NCI-H2107 treated with DMSO at 0.1 percent for 48 hours (cell line): Measurements from ENCODE around the gene CRY2.

ENCODE experiments used
- DNase-seq: peaks from one replicate; lab custom pipeline; 2025; ENCODE audit not compliant: unreplicated experiment; lab: John Stamatoyannopoulos, UW

The CRY2 gene

GRCh38 chr11:45847911-45848316 is 639 bp downstream of the CRY2 start:
- DNase-seq, result peak; percentile 11

GRCh38 chr11:45848654-45849081 is 1.4 kb downstream of the CRY2 start:
- DNase-seq, result no peak

- DNase-seq, result no peak
Measured at GRCh38 chr11:45850446-45850845, 3.2 kb downstream of the CRY2 start.

DNA sequence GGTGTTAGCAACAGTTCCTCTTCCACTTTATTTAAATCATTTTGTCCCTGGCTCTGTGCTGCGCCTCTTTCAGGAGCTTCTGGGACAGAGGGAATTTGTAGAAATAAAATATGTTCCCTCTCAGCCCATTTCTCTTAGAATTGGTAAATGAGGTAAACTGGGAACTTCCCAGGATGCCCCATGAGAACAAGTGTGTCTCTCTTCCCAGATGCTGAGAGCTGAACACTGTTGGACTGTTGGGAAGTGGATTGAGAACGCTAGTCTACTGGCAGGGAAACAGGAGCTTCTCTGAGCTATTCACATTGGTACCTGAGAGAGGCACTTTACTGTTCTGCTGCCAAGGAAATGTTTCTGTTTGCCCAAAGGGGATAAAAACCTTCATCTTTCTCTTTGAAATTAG is 4.0 kb downstream of the CRY2 start:
- no peak for DNase-seq

DNA sequence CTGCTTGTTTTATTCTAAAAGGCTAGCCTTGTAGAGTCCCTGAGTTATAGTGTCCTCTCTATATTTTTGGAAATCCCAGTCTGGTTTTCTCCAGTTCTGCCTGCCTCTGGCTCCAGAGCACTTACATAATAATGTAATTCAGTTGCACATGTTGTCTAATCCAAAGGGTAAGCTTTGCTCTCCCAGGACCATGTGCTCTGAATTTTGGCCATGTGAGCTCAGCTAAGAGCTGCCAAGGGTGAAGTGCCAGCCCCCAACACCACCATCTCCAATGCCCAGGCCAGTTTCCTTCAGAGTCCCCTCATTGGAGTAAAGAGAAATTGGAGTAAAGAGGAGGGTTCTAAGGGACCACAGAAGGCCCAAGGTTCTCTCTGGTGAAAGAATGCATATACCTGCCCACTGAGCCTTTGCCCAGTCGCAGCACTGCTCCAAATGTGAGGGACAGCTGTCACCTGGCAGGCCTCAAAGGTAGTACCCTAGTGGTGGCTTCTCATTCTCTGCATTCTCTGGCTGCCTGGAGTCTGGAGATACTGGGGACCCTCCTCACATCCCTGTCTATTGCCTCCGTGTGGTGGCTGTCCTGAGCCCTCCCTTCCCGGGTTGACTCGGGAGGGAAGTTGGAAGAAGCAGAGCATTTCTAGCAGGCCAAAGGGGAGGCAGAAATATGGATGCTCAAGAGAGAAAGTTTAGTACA is 4.9 kb downstream of the CRY2 start:
- DNase-seq, result no peak

DNA sequence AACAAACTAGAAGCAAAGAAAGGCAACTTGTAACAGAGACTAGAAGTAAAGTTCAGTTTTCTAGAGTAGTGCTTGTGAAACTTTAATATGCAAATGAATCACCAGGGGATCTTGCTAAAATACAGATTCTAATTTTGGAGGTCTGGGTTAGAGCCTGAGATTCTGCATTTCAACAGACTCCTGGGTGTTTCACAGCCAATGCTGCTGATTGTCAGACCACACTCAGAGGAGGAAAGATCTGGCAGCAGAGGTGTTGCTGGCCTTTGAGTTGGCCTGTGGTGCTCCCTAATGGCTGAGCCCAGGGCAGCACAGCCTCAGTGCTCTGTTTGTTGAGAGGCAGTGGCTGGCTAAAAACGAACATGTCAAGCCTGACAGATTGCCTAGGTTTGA is 5.4 kb downstream of the CRY2 start:
- DNase-seq, result no peak

GRCh38 chr11:45853332-45854219 is 6.3 kb downstream of the CRY2 start:
- DNase-seq, result no peak

- no peak for DNase-seq
Measured at GRCh38 chr11:45855308-45855707, 8.0 kb downstream of the CRY2 start.

- no peak for DNase-seq
Measured at GRCh38 chr11:45856044-45856468, 8.8 kb downstream of the CRY2 start.

DNA sequence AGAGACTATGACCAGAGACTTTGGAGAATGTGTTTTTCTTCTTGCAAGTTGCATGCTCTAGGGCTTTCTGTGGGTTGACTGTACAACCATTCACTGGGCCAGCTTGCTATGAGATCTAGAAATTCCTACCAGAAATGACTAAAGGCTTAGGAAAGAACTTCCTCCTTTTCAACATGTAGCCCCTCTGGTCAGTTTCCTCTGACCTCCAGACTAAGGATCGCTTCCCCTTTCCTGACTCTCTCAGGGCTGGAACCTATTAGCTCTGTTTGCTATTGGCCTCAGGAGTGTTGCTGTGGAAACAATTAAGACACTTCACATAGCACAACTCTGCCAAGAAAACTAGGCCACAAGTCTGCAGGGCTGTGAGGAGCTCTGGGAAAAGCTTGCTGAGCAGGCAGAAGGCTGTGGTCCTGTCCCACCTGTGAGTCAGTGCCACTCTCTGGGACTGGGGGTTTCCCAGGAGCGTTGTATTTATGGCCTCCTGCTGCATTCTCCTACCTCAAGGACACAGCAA is 10.7 kb downstream of the CRY2 start:
- peak; percentile 42 for DNase-seq

GRCh38 chr11:45858751-45859398 is 11.6 kb downstream of the CRY2 start:
- no peak for DNase-seq

DNA sequence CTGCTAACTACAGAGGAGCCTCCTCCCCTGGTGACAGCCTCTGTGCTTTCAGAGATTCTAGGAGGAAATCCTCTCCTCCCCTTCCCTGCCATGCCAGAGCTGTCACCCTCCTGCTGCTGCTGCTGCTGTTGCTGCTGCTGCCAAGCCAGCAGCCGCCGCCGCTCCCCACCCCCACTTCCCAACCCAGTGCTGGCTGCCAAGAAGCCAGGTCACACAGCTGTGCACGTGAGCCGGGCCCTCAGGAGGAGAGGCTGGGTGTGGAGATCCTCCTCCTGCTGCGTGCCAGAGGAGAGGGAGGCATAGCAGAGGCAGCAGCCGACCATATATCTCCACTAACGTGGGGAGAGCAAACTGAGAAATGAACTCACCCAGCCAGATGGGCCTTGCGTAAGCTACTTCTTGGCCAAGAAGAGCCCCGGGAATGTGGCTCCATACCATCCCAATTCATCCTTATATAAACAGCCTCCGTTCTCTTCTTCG is 12.4 kb downstream of the CRY2 start:
- DNase-seq, result peak; percentile 54

DNA sequence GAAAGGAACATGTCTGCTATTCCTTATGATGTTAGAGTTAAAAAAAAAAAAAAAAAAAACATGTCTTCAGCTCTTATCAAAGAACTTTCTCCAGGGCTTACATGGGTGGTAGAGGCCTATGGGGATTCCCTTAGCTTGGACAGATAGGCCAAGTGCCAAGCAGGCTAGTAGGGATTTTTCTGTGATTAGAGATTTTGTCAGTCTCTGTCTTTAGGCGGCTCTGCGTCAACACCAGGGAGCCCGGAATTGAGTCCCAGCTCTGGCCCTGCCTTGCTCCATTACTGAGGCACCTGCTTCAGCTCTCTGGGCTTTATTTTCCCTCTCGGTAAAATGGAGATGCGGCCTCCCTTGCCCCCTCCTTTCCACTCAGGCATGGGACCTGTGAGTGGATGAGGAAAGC is 13.1 kb downstream of the CRY2 start:
- DNase-seq, result no peak

DNA sequence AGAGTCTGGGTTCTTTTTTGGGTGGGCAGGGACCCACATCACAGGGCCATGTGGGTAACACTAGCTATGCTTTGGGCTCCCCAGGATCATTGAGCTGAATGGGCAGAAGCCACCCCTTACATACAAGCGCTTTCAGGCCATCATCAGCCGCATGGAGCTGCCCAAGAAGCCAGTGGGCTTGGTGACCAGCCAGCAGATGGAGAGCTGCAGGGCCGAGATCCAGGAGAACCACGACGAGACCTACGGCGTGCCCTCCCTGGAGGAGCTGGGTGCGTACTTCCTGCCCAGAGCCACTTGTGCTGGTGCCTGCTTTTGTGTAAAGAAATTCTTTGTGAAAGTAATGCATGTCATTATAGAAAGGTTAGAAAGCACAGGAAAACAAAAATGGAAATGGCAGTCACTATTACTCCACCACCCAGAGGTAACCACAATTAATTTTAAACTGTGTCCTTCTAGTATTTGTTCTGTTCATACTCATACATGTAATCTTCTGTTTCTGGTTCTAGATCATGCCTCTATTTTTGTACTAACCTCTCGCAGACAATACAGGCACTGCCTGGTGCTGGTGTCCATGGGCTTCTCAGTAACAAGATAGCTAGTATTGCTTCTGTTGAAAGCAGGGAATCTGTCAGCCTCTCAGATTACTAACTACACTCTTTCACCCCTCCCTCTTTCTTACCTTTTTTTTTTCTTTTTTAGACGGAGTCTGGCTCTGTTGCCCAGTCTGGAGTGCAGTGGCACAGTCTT is 13.7 kb downstream of the CRY2 start:
- no peak for DNase-seq

GRCh38 chr11:45864041-45864440 is 16.8 kb downstream of the CRY2 start:
- DNase-seq, result no peak

- DNase-seq, result no peak
Measured at GRCh38 chr11:45869551-45869950, 22.3 kb downstream of the CRY2 start.

GRCh38 chr11:45870706-45871105 is 23.4 kb downstream of the CRY2 start:
- DNase-seq, result no peak

DNA sequence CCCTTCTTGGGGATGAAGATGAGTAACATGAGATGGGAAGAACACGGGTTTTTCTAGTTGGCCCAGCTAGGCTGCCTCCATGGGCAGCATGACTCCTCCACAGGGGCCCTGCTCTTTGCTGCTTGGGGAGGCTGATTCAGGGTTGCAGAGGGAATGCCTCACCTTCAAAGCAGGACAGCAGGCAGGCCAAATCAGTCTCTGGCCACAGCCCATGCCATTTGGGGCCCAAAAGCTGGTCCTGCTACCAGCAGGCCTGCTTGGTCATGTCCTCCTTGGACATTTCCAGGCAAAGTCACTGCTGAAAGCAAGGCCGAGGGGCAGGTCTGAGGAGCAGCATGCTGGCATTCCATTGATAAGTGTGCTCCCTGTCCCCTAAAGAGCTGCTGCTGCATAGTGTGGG is 24.4 kb downstream of the CRY2 start:
- no peak for DNase-seq

DNA sequence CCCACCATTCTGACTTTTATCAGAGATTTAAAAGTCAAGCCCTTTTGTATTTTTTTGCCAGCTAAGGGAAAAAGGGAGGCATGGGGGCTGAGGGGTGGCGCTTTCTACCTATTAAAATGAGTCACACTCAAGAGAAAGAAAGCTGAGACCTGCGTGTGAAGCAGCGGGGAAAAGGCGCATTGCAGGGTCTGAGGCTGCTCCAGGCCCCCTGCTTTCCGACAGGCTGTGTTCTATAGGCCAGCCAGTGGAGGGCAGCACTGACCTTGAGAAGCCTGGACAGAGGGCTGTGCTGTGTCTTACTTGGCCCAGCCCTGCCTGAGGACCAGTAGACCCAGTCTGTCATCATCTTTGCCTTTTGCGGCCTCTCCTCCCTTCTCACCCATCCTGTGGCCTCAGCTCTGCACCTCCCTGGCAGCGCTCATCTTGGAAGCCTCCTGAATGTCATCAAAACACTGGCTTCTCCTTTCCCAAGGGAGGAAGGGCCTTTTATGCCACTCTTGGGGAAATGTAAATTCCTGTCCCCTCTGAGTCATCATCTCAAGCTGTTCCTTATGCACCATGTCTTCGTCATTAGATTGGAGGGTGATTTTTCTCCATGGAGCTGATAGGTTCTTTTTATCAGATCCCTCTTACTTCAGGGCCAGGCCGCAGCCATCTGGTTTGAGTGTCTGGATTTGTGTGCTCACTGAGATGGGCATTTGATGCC is 25.5 kb downstream of the CRY2 start:
- DNase-seq, result peak; percentile 46

- DNase-seq, result no peak
Measured at GRCh38 chr11:45876401-45876800, 29.1 kb downstream of the CRY2 start.
